ENCODE measurements around the gene SMCP. TPM values are rescaled to one million over a fixed set of nuclear protein-coding genes. Genes with fewer than 3 reads are reported as not detected.

Gene SMCP
- total RNA-seq, 2 experiments from 2014 or later: not detected

- Mint-ChIP-seq H3K27me3 (peaks cover 19% of the 10 kb centered on the region), H3K36me3 (no peaks in the 10 kb centered on the region), H3K4me3 (no peak overlapping the region), H3K27ac (no peak overlapping the region), H3K4me1 (ENCODE audit: low read depth) (no peaks in the 10 kb centered on the region), H3K9me3 (no peaks in the 10 kb centered on the region)
- intact Hi-C loops (cut with micrococcal nuclease): no loop called here
- ChIA-PET CTCF (no interaction called here), POLR2A (no interaction called here)
- DNase-seq: no peak
These were observed 21.8 kb downstream of the SMCP start for GRCh38 chr1:152899883-152900282.

GRCh38 chr1:152901631-152902030 lies 23.5 kb downstream of the SMCP start:
- H3K27ac Mint-ChIP-seq: no peak overlapping the region
- no peak for DNase-seq
- ChIA-PET POLR2A (no interaction called here), CTCF (interaction anchor here (0.6 to 1.0 kb wide), 2 partner anchors 14 to 31 kb away, joined by 3 read pairs; no protein-coding TSS in a partner anchor)
- H3K9me3 Mint-ChIP-seq: no peaks in the 10 kb centered on the region
- no peak overlapping the region for H3K4me3 Mint-ChIP-seq
- no peaks in the 10 kb centered on the region for H3K4me1 Mint-ChIP-seq (ENCODE audit: low read depth)
- intact Hi-C loops (cut with micrococcal nuclease): no loop called here
- H3K36me3 Mint-ChIP-seq: no peaks in the 10 kb centered on the region
- H3K27me3 Mint-ChIP-seq: peaks cover 22% of the 10 kb centered on the region

GRCh38 chr1:152902636-152903035 lies 24.5 kb downstream of the SMCP start:
- no peaks in the 10 kb centered on the region for H3K9me3 Mint-ChIP-seq
- H3K4me3 Mint-ChIP-seq: no peak overlapping the region
- H3K27me3 Mint-ChIP-seq: peaks cover 25% of the 10 kb centered on the region
- intact Hi-C loops (cut with micrococcal nuclease): no loop called here
- H3K4me1 Mint-ChIP-seq (ENCODE audit: low read depth): peaks cover under 1% of the 10 kb centered on the region
- DNase-seq: no peak
- no peaks in the 10 kb centered on the region for H3K36me3 Mint-ChIP-seq
- H3K27ac Mint-ChIP-seq: no peak overlapping the region
- ChIA-PET CTCF (interaction anchor here (1.0 kb wide), 1 partner anchor 32 kb away, joined by 3 read pairs; no protein-coding TSS in a partner anchor), POLR2A (no interaction called here)

GRCh38 chr1:152904688-152905440 lies 26.7 kb downstream of the SMCP start:
- Mint-ChIP-seq H3K27ac (no peak overlapping the region), H3K36me3 (no peaks in the 10 kb centered on the region), H3K4me3 (no peak overlapping the region), H3K27me3 (peaks cover 37% of the 10 kb centered on the region), H3K9me3 (no peaks in the 10 kb centered on the region), H3K4me1 (ENCODE audit: low read depth) (peaks cover 6% of the 10 kb centered on the region)
- CTCF ChIA-PET: no interaction called here
- POLR2A ChIA-PET: no interaction called here
- intact Hi-C loops (cut with micrococcal nuclease): no loop called here
- no peak for DNase-seq

- intact Hi-C loops (cut with micrococcal nuclease): no loop called here
- ChIA-PET CTCF (no interaction called here), POLR2A (no interaction called here)
- Mint-ChIP-seq H3K27ac (no peak overlapping the region), H3K27me3 (peaks cover 39% of the 10 kb centered on the region), H3K9me3 (no peaks in the 10 kb centered on the region), H3K4me1 (ENCODE audit: low read depth) (peaks cover 6% of the 10 kb centered on the region), H3K36me3 (no peaks in the 10 kb centered on the region), H3K4me3 (no peak overlapping the region)
- no peak for DNase-seq
These were observed 28.0 kb downstream of the SMCP start for GRCh38 chr1:152906023-152906565.

- ChIA-PET POLR2A (no interaction called here), CTCF (interaction anchor here (1.6 kb wide), 1 partner anchor 37 kb away, joined by 4 read pairs; no protein-coding TSS in a partner anchor)
- H3K27me3 Mint-ChIP-seq: peaks cover 42% of the 10 kb centered on the region
- no peaks in the 10 kb centered on the region for H3K9me3 Mint-ChIP-seq
- no peak for DNase-seq
- no peak within 1 kb of the TSS for H3K4me3 Mint-ChIP-seq
- no peaks in the 10 kb centered on the region for H3K36me3 Mint-ChIP-seq
- intact Hi-C loops (cut with micrococcal nuclease): no loop called here
- no peak within 1 kb of the TSS for H3K27ac Mint-ChIP-seq
- H3K4me1 Mint-ChIP-seq (ENCODE audit: low read depth): peaks cover 6% of the 10 kb centered on the region
These were observed 29.8 kb downstream of the SMCP start, which contains the start of gene IVL for GRCh38 chr1:152907686-152908601. TSS of gene IVL (plus strand) at chr1:152908546. CDS start at chr1:152909798, 1,252 bp downstream.

- H3K27ac Mint-ChIP-seq: no peak overlapping the region
- ChIA-PET POLR2A (no interaction called here), CTCF (no interaction called here)
- H3K27me3 Mint-ChIP-seq: peaks cover 37% of the 10 kb centered on the region
- H3K9me3 Mint-ChIP-seq: no peaks in the 10 kb centered on the region
- H3K36me3 Mint-ChIP-seq: no peaks in the 10 kb centered on the region
- DNase-seq: no peak
- intact Hi-C loops (cut with micrococcal nuclease): no loop called here
- H3K4me3 Mint-ChIP-seq: no peak overlapping the region
- H3K4me1 Mint-ChIP-seq (ENCODE audit: low read depth): peaks cover 6% of the 10 kb centered on the region
These were observed 31.1 kb downstream of the SMCP start for GRCh38 chr1:152909206-152909605.

- CTCF ChIA-PET: no interaction called here
- H3K27ac Mint-ChIP-seq: no peak overlapping the region
- intact Hi-C loops (cut with micrococcal nuclease): no loop called here
- no peaks in the 10 kb centered on the region for H3K9me3 Mint-ChIP-seq
- POLR2A ChIA-PET: no interaction called here
- DNase-seq: no peak
- H3K4me1 Mint-ChIP-seq (ENCODE audit: low read depth): peaks cover 6% of the 10 kb centered on the region
- no peaks in the 10 kb centered on the region for H3K36me3 Mint-ChIP-seq
- no peak overlapping the region for H3K4me3 Mint-ChIP-seq
- peaks cover 32% of the 10 kb centered on the region for H3K27me3 Mint-ChIP-seq
These were observed 34.3 kb downstream of the SMCP start for GRCh38 chr1:152912471-152912870.

GRCh38 chr1:152912900-152913299 lies 34.8 kb downstream of the SMCP start:
- Mint-ChIP-seq H3K36me3 (no peaks in the 10 kb centered on the region), H3K27me3 (peaks cover 29% of the 10 kb centered on the region), H3K4me1 (ENCODE audit: low read depth) (peaks cover 3% of the 10 kb centered on the region), H3K4me3 (no peak overlapping the region), H3K27ac (no peak overlapping the region), H3K9me3 (no peaks in the 10 kb centered on the region)
- DNase-seq: no peak
- intact Hi-C loops (cut with micrococcal nuclease): no loop called here
- CTCF ChIA-PET: no interaction called here
- POLR2A ChIA-PET: no interaction called here

- Mint-ChIP-seq H3K36me3 (no peaks in the 10 kb centered on the region), H3K4me3 (no peak overlapping the region), H3K9me3 (no peaks in the 10 kb centered on the region), H3K4me1 (ENCODE audit: low read depth) (no peaks in the 10 kb centered on the region), H3K27me3 (peaks cover 21% of the 10 kb centered on the region), H3K27ac (no peak overlapping the region)
- intact Hi-C loops (cut with micrococcal nuclease): no loop called here
- ChIA-PET POLR2A (no interaction called here), CTCF (interaction anchor here (0.7 kb wide), 1 partner anchor 316 kb away, joined by 3 read pairs; no protein-coding TSS in a partner anchor)
- DNase-seq: no peak
These were observed 39.7 kb downstream of the SMCP start for GRCh38 chr1:152917794-152918193.

- POLR2A ChIA-PET: no interaction called here
These were observed 40.9 kb downstream of the SMCP start for GRCh38 chr1:152919071-152919470.

GRCh38 chr1:152924191-152924590 lies 46.1 kb downstream of the SMCP start:
- H3K4me3 Mint-ChIP-seq: no peak overlapping the region
- H3K36me3 Mint-ChIP-seq: no peaks in the 10 kb centered on the region
- DNase-seq: no peak
- H3K4me1 Mint-ChIP-seq (ENCODE audit: low read depth): no peaks in the 10 kb centered on the region
- ChIA-PET POLR2A (no interaction called here), CTCF (interaction anchor here (1.5 kb wide), 1 partner anchor 46 kb away, joined by 3 read pairs; no protein-coding TSS in a partner anchor)
- H3K9me3 Mint-ChIP-seq: no peaks in the 10 kb centered on the region
- no peak overlapping the region for H3K27ac Mint-ChIP-seq
- intact Hi-C loops (cut with micrococcal nuclease): no loop called here
- H3K27me3 Mint-ChIP-seq: peaks cover 18% of the 10 kb centered on the region

More at GRCh38 chr1:152919071-152919470, 40.9 kb downstream of the SMCP start:
- no peaks in the 10 kb centered on the region for H3K4me1 Mint-ChIP-seq (ENCODE audit: low read depth)
- peaks cover 20% of the 10 kb centered on the region for H3K27me3 Mint-ChIP-seq
- H3K27ac Mint-ChIP-seq: no peak overlapping the region
- no peaks in the 10 kb centered on the region for H3K9me3 Mint-ChIP-seq
- DNase-seq: no peak
- H3K4me3 Mint-ChIP-seq: no peak overlapping the region
- CTCF ChIA-PET: no interaction called here
- H3K36me3 Mint-ChIP-seq: no peaks in the 10 kb centered on the region
- intact Hi-C loops (cut with micrococcal nuclease): no loop called here

Measured in activated CD4-positive, alpha-beta memory T cell treated with anti-CD3 and anti-CD28 coated beads for 36 hours (primary cell).